RWPE2 (cell line): ENCODE measurements around the gene MINDY2.
"Not testable (repeated sequence)": the region's sequence is repeated elsewhere in the genome, so short reads cannot be mapped to it uniquely, and the experiment has no call there.

Source experiments
- ATAC-seq: fragments of 200-7000 bp; cut with Tn5 transposase; 3 replicates; pipeline ENCODE4 v1.9.1; 2021; ENCODE audit warnings: low read depth
- DNase-seq: peaks from one replicate; pipeline ENCODE4 v3.0.0-alpha.2; 2020; ENCODE audit warnings: low spot score
- H3K27ac ChIP-seq: fragments of 450-650 bp; 2 replicates; pipeline ENCODE4 v1.5.1; 2017; ENCODE audit warnings: mild to moderate bottlenecking; ENCODE audit not compliant: poor library complexity, severe bottlenecking
- H3K27me3 ChIP-seq: fragments of 250-450 bp; sonication (Bioruptor Pico); 2 replicates; pipeline ENCODE4 v1.5.1; 2021; ENCODE audit warnings: mild to moderate bottlenecking, moderate library complexity; ENCODE audit not compliant: insufficient read depth, poor library complexity, severe bottlenecking
- H3K36me3 ChIP-seq: fragments of 250-450 bp; sonication (Bioruptor Pico); 2 replicates; pipeline ENCODE4 v1.5.1; 2020; ENCODE audit warnings: low read depth, mild to moderate bottlenecking, moderate library complexity
- H3K4me1 ChIP-seq: fragments of 250-450 bp; sonication (Bioruptor Pico); 2 replicates; pipeline ENCODE4 v1.5.1; 2021; ENCODE audit warnings: mild to moderate bottlenecking, moderate library complexity; ENCODE audit not compliant: insufficient read depth, poor library complexity, severe bottlenecking
- H3K4me3 ChIP-seq: fragments of 250-450 bp; sonication (Bioruptor Pico); 2 replicates; pipeline ENCODE4 v1.5.1; 2021; ENCODE audit warnings: mild to moderate bottlenecking, moderate library complexity; ENCODE audit not compliant: severe bottlenecking
- H3K9me3 ChIP-seq: fragments of 250-450 bp; sonication (Bioruptor Pico); 2 replicates; pipeline ENCODE4 v1.5.1; 2021; ENCODE audit warnings: mild to moderate bottlenecking, moderate library complexity; ENCODE audit not compliant: severe bottlenecking
- CTCF ChIP-seq: fragments of 450-650 bp; IDR thresholded peaks from one replicate; pipeline ENCODE4 v1.5.1; 2017; ENCODE audit warnings: mild to moderate bottlenecking, moderate library complexity; ENCODE audit not compliant: poor library complexity, severe bottlenecking

Gene MINDY2

DNA sequence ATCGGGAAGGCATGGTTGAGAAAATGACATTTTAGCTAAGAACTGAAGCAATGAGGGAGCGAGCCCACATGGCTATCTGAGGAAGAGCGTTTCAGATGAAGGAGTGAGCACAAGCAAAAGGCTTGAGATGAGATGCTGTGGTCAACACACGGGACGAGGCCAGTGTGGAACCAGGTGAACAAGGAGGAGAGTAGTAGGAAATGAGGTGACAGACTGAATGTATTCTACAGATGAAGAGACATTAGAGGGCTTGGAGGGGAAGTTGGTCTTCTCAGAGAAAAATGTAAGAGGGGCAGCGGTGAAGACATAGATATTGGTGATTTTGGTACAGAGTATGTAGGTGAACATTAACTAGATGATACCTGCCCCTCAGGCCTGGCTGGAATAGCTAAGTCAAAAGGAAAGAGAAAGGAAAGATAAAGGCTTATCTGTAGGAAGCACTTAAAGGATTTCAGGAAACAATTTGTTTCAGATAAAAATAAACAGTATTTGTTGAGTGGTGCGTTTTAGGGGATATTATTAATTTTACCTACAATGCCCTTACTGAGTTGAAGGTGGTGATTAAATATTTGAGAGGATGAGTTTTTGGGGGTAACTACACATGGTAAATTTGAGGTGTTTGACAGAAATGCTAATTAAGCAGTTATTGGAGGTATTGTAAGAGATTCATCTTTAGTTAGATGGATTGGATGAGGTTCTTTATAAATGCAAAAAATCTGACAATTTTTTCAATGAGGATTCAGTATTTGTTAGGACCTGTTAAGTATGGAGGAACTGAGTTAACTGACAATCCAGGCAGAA, 105.4 kb downstream of the MINDY2 start:
- no peak for TF ChIP-seq CTCF
- Histone ChIP-seq H3K4me3 (no peak overlapping the region), H3K36me3 (peaks cover 44% of the 10 kb centered on the region), H3K9me3 (no peaks in the 10 kb centered on the region), H3K27ac (no peak overlapping the region), H3K27me3 (no peaks in the 10 kb centered on the region), H3K4me1 (no peaks in the 10 kb centered on the region)
- DNase-seq = no peak
- ATAC-seq = no peak

DNA sequence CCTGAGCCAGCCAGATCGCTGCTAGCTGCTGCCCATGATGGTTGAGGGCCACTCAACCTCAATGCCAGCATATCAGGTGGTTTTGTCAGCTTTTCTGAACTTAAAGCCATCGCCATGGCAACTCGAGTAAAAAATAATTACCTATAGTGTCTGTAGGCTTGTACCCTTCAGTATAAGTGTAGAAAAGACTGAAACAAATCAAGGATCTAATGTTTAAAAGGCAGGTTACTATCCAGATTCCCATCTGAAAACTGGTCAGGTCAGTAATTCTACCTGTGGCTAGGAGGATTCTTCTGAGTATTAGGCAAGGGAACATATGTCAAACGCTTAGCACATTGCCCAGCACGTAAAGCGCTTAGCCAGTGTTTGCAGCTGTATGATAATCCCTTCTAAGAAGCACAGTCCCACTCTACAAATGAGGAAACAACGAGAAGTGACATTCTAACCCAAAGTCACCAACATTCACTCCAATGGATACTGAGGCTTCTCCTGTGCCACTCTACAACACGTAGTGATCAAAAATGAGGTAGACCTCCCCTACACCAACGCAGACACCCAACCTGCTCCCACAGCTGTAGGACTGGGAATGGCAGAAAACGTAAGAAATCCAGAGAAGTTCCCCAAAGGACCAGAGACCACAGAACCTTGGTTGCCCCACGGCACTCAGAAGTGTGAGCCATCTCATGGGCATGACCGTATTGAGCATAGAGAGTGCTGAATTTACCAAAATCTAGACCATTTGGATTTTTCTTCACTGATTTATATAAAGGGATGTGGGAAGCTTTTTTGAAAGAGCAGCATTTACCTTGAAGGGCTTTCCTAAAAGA, 107.1 kb downstream of the MINDY2 start:
- H3K4me3 ChIP-seq = no peak overlapping the region
- no peaks in the 10 kb centered on the region for H3K9me3 ChIP-seq
- H3K4me1 ChIP-seq = no peaks in the 10 kb centered on the region
- H3K27ac ChIP-seq = no peak overlapping the region
- no peaks in the 10 kb centered on the region for H3K27me3 ChIP-seq
- H3K36me3 ChIP-seq = peaks cover 61% of the 10 kb centered on the region
- DNase-seq (no peak), ATAC-seq (no peak)
- no peak for TF ChIP-seq CTCF

DNA sequence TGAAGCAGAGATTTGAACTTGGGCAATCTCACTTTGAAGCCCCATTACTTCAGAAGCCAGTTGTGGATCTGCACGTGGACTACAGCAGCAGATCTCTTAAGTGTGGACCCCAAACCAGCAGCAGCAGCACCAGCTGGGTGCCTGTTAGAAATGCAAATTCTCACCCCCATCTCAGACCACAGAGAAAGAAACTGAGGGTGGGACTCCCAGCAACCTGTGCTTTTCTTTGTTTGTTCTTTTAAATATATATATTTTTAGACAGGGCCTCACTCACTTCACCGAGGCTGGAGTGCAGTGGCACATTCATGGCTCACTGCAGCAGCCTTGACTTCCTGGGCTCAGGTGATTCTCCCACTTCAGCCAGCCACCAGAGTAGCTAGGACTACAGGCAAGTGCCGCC, 109.2 kb downstream of the MINDY2 start:
- DNase-seq (no peak), ATAC-seq (no peak)
- Histone ChIP-seq H3K4me3 (no peak overlapping the region), H3K27me3 (no peaks in the 10 kb centered on the region), H3K9me3 (no peaks in the 10 kb centered on the region), H3K36me3 (peaks cover 82% of the 10 kb centered on the region), H3K4me1 (no peaks in the 10 kb centered on the region), H3K27ac (no peak overlapping the region)
- no peak for TF ChIP-seq CTCF

- H3K4me1 ChIP-seq = no peaks in the 10 kb centered on the region
- peaks cover 100% of the 10 kb centered on the region for H3K36me3 ChIP-seq
- DNase-seq (no peak), ATAC-seq (no peak)
- no peak overlapping the region for H3K4me3 ChIP-seq
- H3K9me3 ChIP-seq = no peaks in the 10 kb centered on the region
- H3K27ac ChIP-seq = no peak overlapping the region
- no peak for TF ChIP-seq CTCF
- no peaks in the 10 kb centered on the region for H3K27me3 ChIP-seq
These were observed 111.1 kb downstream of the MINDY2 start for GRCh38 chr15:58882243-58882642.

DNA sequence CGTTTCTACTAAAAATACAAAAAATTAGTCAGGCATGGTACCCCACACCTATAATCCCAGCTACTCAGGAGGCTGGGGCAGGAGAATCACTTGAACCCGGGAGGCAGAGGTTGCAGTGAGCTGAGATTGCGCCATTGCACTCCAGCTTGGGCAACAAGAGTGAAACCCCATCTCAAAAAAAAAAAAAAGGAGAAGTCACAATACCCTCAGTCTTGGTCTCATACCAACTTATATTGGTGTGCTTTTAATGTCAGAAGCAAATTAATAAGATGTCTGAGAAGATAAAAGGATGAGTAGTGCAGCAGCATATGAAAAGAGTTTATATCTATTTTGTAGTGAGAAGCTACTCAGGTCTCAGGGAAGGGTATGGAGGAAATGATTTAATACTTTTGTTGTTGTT, 112.8 kb downstream of the MINDY2 start:
- peaks cover 100% of the 10 kb centered on the region for H3K36me3 ChIP-seq
- not testable (repeated sequence) for H3K4me1 ChIP-seq, H3K9me3 ChIP-seq, ATAC-seq, H3K4me3 ChIP-seq, H3K27me3 ChIP-seq, H3K27ac ChIP-seq, DNase-seq
